Activated T-cell treated with anti-CD3 and anti-CD28 coated beads for 4 hours (primary cell): ENCODE results near the gene CAPN8.

Experiments used
- DNase-seq: peaks from one replicate; pipeline ENCODE4 v3.0.0-alpha.2; 2020

The CAPN8 gene

GRCh38 chr1:223665592-223666312, at the start of gene CAPN8:
TSS of gene CAPN8 (minus strand) at chr1:223665701. CDS start at chr1:223665646, 55 bp downstream.
- no peak for DNase-seq

GRCh38 chr1:223714849-223715603, 49.5 kb upstream of the CAPN8 start:
- DNase-seq, result no peak

GRCh38 chr1:223714421-223714724, 48.9 kb upstream of the CAPN8 start:
- DNase-seq, result no peak

- no peak for DNase-seq
Measured at GRCh38 chr1:223713546-223714420, 48.3 kb upstream of the CAPN8 start.

DNA sequence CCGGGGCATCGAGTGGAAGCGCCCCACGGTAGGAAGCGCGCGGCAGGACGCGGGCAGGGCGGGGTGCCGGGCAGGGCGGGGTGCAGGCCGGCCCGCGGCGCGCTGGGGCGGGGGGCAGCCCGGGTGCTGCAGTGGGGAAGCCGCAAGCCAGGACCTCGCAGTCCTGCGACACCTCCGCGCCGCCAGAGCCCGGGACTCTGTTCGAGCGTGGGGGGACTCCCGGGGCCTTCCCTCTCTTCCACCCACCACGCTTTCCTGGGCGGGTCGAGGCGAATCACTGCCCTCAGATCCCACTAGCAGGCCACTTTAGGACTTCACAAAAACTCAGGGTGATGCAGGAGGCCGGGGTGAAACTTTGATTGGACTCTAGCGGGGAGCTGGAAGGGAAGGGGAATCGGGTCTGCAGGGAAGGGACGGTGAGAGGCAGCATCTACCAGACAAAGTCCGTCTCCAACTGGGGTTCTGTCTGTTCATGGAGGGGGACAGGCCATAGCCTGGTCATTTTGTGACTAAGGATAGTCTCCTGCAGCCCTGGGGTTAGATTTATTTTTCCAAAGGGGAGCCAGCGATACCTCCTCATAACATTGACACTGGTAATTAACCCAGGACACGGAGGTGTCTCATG, 47.5 kb upstream of the CAPN8 start:
- no peak for DNase-seq

GRCh38 chr1:223712194-223712849, 46.8 kb upstream of the CAPN8 start, which contains the start of gene CAPN2:
TSS of gene CAPN2 (plus strand) at chr1:223712539. CDS start at chr1:223712641, 102 bp downstream.
- no peak for DNase-seq

DNA sequence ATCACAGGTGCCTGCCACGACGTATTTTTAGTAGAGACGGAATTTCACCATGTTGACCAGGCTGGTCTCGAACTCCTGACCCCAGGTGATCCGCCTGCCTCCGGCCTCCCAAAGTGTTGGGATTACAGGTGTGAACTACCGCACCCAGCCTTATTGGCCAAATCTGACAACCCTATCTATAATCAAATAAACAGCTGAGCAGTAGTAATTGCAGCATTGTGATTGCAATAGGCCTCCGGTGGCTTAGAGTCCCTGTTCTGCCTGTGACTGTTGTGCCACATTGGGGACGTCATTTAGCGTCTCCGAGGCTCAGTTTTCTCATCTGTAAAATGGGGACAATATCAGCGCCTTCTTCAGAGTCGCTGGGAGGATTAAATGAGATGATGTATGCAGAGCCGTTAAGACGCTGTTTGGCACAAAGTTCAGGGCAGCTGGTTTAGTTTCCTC, 46.3 kb upstream of the CAPN8 start:
- no peak for DNase-seq

DNA sequence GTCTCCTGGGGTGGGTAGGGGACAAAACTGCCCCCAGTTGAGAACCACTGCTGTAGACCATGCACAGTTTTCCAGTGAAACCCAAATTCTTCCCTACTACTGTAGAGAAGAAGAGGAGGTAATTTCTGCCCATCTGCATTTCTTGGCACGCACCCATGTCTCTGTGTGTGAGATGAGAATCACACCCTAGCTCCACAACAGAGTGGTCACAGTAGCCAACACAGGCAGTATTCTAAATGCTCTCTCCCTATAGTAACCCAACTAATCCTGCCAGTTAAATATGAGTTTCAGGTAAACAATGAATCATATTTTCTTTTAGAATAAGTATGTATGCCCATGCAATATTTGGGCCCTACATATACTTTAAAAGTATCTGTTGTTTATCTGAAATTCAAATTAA, 45.7 kb upstream of the CAPN8 start:
- DNase-seq, result no peak

DNA sequence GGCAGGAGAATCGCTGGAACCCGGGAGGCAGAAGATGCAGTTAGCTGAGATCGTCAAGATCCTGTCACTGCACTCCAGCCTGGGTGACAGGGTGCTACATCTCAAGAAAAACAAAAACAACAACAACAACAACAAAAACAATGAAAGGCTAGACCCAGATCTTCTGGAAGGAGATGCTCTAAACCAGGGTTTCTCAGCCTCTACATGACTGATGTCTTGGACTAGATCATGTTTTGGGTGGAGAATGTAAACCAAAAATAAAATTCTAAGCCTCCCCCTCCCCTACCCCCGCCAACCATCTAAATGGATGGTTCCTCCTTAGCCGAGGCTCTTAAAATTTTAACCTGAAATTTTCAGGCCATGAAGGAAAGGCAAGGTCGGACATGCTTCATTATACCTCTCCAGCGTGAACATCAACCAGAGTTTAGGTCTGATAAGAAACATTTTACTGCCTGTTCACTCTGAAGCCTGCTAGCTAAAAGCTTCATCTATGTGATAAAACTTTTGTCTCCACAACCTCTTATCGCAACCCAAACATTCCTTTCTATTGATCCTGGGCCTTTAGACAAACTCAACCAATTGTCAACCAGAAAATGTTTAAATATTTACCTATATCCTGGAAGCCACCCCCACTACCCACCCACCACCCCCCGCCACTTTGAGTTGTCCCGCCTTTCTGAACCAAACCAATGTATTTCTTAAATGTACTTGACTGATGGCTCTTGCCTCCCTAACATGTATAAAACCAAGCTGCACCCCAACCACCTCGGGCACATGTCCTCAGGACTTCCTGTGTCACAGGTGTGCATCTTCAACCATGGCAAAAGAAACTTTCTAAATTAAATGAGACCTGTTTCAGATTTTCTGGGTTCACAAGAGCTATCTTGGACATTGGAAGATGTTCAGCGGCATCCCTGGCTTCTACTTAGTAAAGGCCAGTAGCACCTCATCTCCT, 45.0 kb upstream of the CAPN8 start:
- no peak for DNase-seq

- DNase-seq, result no peak
Measured at GRCh38 chr1:223709598-223709997, 44.1 kb upstream of the CAPN8 start.

DNA sequence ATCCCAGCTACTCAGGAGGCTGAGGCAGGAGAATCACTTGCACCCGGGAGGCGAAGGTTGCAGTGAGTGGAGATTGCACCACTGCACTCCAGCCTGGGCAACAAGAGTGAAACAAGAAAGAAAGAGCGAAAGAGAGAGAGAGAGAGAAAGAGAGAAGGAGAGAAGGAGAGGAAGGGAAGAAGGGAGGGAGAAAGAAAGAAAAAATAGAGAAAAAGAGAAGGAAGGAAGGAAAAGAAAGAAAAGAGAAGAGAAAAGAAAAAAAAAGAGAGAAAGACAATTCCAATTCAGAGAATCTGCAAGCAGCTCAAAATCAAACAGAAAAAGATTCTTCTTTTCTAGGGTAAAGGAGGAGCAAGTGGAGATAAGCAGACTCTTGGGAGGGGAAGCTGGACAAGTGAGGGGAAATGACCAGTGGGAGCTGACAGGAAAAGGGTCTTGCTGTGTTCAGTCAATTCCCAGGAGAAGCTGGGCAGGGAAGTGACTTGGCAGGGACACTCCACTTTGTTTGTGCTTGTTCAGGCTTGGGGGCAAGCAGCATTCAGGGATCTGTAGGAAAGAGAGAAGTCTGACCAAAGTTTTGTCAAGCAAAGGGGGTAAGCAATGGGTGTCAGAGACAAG, 43.3 kb upstream of the CAPN8 start:
- DNase-seq, result no peak

GRCh38 chr1:223708001-223708359, 42.5 kb upstream of the CAPN8 start:
- no peak for DNase-seq

DNA sequence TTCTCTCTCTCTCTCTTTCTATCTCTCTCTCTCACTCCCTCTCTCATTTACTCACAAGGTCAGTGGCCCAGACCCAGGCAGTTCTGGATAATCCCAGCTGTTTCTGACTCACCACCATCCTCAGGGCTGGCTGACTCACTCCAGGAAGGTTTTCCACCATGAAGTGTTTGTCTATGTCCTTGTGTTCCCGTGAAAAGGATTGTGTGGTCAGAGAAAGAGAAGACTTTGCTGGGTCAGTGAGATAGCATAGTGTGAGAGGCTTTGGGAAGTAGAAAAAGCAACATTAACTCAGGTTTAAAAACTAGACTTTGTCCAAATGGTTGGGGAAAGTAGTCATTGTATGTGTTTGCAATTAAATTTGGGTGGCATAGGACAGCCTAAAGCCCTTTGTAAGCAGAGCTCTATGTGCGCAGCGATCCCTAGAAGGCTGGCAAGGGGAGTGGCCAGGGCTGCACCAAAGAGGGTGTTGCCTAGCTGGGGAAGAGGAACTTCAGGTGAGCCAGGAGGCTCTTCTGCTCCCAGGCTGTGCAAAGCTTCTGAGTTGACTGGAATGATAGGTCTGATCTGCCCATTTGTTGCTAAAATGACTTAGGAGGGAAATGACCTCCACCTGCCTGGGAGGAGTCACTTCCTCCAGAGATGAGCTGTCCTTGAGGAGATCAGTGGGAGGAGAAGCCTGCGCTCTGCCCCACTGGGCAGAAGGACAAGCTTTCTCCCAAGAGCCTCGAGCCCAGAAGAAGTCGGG, 41.9 kb upstream of the CAPN8 start:
- DNase-seq, result no peak

DNA sequence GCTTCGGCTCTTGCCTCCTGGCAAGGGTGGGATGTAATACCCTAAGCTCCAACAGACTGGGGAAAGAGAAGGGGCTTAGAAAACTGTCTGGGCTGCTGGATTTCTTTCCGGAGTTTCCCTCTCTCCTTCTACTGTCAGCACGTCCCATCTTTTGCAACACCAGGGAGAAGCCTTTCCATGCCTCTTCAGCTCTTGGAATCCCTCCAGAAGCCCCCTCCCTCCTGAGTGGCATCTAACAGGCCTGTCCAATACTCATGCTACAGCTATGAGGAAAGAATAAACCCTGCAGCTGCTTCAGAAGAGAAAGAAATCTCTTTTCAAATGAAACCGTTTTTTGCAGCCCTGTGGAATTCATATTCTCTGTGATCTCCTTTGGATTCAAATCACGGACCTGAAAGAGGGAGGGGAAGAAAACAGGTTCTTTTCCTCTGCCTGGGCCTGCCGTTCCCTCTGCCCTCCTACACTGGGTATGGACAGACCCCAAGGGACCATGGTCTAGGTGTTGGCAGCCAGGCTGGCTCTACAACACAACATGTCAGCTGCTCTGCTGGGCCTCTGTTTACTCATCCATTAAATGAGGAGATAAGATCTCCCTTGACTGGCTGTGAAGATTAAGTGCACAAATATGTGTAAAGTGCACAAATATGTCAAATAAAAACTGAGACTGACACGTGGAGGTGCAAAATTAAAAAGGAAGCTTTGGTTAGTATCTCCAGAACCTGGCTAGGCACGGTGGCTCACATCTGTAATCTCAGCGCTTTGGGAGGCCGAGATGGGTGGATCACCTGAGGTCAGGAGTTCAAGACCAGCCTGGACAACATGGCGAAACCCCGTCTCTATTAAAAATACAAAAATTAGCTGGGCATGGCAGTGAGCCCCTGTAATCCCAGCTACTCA, 40.8 kb upstream of the CAPN8 start:
- DNase-seq, result no peak

DNA sequence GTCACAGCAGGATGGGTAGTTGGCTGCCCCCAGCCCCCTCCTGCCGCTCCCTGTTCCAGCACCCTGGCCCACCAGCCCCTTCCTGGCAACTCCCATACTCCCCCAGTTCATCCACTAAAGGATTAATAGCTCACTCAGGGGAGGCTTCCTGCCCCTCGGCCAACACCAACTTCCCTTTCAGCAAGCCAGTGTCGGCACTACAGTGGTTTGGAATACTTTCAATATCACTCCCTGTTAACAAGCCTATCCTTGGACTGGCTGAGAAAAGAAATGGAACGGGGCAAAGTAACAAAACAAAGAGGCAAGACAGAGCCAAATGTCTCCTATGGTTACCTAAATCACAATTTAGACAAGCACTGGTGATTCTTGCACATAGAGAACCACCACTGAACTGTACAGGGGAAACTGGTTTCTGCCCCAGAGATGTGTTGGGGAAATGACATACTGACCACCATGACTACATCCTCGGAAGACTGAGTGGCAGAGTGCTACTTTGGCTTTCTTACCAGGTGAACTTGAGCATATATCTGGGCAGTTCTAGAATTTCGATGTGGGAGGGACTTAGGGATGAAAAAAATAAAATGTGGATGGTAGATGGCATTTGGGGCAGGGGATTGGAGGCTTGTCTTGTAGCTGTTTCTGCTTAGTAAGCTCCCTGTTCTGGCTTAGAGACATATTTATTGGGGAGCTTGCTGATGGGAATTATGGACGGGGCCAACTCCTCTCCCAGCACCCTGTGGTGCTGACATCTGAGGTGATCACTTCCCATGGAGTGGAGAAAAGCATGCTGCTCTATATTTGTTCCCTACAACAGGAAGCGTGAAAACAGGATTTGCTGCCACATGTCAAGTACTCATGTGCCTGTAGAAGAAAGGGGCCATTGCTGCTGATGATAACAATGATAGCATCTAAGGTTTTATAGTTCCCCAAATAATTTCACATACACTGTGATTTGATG, 39.7 kb upstream of the CAPN8 start:
- DNase-seq, result no peak

GRCh38 chr1:223703668-223704013, 38.1 kb upstream of the CAPN8 start:
- DNase-seq, result no peak

DNA sequence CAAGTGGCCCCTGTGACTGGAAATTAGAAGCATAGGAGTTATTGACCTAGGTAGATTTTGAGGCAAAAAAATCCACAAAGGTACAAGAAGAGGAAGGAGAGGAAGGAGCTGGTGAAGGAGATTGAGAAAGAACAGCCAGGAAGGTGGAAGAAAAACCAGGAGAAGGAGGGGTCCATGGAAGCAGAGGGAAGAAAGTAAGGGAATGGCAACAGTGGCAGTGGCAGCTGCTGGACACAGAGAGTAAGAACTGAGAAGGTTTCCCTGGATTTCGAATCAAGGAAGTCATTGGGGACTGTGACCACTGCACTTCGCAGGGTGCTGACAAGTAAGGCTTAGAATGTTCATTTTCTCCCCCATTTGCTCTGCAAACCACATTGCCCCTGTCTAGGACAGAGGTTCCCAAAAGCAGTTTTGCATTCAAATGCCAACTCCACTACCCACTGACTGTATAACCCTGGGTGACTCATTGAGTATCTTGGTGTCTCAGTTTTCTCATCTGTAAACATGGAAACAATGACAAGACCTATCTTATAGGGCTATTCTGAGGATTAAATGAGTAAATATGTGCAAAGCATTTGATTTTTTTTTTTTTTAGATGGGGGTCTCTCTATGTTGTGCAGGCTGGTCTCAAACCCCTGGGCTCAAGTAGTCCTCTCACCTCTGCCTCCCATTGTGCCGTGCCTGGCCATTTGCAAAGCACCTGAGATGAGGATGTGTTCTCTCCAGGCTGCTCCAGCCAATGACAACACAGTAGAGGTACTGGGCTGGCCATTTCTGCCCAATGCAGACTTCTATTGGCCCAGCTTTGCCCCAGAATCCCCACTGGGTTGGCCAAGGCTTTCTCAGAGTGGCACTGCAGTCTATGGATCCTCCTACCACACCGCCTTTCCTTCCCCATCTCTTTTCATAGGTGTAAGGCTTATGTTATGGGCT, 37.5 kb upstream of the CAPN8 start:
- DNase-seq, result no peak
